ENCODE measurements around the gene ASPSCR1. TPM values are rescaled to one million over a fixed set of nuclear protein-coding genes. Genes with fewer than 3 reads are reported as not detected.

The ASPSCR1 gene
- total RNA-seq, 2 donors from 2014 or later: 22.3 to 30.3 TPM

DNA sequence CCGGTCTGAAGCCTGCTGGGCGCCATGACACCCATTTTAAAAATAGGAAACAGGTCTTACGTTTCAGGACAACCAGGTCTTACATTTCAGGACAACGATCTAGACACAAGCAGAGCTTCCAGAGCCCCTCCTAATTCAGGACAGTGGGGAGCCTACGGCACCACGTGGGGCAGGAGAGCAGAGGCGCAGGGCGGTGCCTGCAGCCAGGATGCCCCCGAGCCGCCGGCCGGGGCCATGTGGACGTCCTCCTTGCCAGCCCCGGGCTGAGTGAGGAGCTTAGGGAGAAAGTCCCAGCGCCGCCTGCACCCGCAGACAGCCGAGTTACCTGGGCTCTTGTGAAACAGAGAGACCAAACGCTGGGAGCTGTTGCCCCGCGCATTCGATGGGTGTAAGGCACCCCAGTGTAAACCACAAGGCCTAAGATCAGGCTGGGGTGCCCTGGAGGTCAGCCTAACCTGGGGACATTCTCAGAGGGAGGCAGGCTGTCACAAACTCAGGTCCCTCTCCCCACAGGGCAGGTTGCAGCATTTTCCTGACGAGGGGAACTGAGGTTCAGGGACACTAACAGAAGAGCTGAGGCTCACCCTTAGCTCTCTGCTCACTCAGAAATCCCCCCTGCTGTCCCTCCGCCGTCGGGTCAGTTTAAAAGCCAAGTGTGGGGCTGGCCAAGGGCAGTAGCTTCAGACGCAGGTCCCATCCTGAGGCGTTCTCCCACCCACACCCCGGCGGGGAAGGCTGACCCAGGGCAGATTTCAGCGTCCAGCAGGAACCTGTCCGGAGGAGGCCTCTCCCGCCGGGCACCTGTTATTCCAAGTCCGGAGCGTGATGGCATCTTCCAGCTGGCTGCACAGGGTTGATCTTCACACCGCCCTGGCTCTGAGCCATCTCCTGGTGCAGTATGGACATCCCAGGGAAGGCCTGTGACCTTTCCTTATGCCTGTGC, 14.7 kb upstream of the ASPSCR1 start:
- Mint-ChIP-seq H3K27me3 (peaks cover 11% of the 10 kb centered on the region), H3K4me1 (no peaks in the 10 kb centered on the region), H3K9me3 (no peaks in the 10 kb centered on the region), H3K4me3 (peak overlapping the region; percentile 7), H3K36me3 (ENCODE audit: low read depth) (no peaks in the 10 kb centered on the region), H3K27ac (no peak overlapping the region)
- ATAC-seq (replicated peaks): no peak

DNA sequence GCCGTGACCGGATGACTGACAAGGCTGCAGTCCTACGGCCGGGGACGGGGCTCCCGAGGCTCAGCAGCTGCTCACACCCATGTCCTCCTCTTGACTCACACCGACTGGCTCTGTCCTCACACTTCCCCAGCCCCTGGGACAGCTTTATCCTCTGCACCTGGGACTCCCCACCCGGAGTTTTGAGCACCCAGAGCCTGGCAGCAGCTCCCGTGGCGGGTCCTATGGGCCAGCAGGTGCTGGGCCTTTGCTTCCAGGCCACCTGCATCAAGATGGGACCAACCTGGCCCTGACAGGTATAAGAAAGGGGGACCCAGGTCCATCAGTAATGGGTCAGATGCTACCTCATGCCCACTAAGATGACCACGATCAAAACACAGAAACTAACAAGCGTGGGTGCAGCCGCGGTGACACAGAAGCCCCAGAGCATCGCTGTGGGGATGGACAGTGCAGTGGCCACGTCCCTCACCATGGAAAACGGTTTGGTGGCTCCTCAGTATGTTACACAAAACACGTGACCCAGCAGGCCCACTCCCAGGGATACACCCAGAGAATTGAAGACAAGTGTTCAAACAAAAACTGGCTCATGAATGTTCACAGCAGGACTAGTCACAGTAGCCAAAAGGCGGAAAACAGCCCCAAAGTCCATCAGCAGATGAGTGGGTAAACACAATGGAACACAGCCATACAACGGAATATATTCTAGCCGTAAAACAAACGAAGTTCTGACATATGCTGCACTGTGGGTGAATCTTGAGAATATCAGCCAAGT, 13.2 kb upstream of the ASPSCR1 start:
- Mint-ChIP-seq H3K27ac (no peak overlapping the region), H3K4me3 (no peak overlapping the region), H3K4me1 (no peaks in the 10 kb centered on the region), H3K9me3 (no peaks in the 10 kb centered on the region), H3K27me3 (peaks cover 5% of the 10 kb centered on the region), H3K36me3 (ENCODE audit: low read depth) (no peaks in the 10 kb centered on the region)
- ATAC-seq (replicated peaks): no peak

DNA sequence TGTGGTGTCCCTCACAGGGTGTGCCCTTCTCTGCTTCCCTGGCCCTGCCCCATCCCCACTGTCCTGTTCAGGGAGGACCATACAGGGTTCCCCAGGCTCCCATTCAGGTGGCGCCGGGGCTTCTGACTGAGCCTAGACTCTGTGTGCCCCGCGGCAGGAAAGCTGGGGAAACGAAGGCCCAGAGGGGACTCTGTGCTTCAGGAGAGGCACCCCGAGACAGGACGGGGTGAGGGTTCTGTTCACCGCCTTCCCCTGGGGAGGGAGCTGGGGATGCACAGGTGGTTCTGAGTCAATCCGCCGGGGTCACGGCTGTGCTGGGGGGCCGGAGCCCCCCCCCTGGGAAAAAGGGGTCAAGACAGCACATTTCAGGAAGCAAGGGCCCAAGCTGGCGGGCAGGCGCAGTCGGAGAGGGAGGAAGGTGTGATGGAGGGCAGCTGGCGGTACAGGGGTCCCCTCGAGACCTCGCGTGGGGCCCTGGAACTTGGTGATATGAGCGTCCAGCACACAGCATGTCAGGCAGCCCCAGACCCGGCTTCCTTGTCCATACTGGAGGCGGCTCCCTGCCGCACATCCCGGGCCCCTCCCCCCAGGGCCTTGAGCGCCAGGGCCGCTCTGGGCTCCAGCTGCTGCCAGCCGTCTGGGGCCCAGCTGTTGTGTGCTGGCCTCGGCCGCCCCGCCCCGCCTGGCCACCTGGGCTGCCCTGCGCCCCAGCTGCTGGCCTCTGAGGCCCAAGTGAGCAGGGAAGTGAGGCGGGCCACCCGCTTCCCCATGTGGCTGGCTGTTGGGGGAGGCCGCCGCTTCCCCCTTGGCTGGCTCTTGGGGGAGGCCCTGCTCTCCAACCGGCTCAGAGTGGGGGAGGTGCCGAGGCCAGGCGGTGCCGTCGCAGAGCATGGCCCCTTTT, 10.8 kb upstream of the ASPSCR1 start:
- Mint-ChIP-seq H3K36me3 (ENCODE audit: low read depth) (no peaks in the 10 kb centered on the region), H3K9me3 (no peaks in the 10 kb centered on the region), H3K4me1 (no peaks in the 10 kb centered on the region), H3K27ac (no peak overlapping the region), H3K4me3 (no peak overlapping the region), H3K27me3 (peaks cover 5% of the 10 kb centered on the region)
- ATAC-seq (replicated peaks): no peak

DNA sequence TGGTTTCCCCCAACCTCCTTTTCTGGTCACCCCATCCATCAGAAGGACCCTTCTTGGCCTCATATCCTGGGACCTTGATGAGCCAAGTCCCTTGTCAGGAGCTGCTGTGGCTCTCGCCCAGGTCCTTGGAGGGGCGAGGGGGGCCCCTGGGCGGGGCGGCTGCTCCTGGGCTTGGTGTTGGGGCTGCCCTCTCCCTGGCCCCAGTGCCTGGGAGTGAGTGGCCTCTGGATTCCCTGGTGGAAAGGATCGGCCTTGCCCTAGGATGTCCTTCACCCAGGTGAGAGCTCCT, 10.2 kb upstream of the ASPSCR1 start:
- no peak for ATAC-seq (replicated peaks)
- Mint-ChIP-seq H3K27me3 (peaks cover 3% of the 10 kb centered on the region), H3K4me3 (peak overlapping the region; percentile 73), H3K36me3 (ENCODE audit: low read depth) (no peaks in the 10 kb centered on the region), H3K27ac (no peak overlapping the region), H3K4me1 (no peaks in the 10 kb centered on the region), H3K9me3 (no peaks in the 10 kb centered on the region)

DNA sequence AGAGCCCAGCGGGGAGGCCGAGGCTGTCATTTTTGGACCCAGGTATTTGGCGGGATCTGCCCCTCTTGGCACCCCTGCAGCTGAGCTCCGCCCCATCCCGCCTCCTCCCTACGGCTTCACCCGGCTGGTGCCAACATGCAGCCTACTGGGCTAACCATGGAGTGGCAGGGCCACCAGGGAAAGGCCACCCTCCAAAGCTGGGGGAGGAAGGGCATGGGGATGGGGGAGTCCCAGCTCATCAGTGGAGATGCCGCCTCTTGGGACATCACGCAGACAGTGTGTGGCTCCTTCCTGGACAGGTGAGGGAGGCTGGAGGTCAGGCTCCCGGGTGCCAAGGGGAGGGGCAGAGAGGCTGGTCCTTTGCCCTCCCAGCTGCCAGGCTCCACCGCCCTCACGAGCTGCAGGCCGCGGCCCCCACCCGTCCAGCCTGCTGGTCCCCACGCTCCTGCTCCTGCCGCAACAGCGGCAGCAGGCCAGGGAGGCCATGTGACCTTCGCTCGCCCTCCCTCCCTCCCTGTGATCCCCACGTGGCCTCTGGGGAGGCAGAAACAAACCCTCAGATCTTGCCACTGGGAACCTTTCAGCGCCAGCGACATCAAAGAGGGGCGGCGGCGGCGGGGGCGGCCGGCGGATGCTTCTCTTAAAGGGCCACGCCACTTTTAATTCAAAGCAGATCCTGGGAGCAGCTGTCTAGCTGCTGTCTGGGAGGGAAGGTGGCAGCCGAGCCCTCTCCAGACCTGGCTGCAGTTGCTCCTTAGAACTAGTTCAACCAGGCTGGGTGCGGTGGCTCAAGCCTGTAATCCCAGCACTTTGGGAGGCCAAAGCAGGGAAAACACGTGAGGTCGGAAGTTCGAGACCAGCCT, 9.7 kb upstream of the ASPSCR1 start:
- no peaks in the 10 kb centered on the region for H3K4me1 Mint-ChIP-seq
- H3K27ac Mint-ChIP-seq: peak overlapping the region; percentile 36
- peak overlapping the region; percentile 73 for H3K4me3 Mint-ChIP-seq
- H3K9me3 Mint-ChIP-seq: no peaks in the 10 kb centered on the region
- no peaks in the 10 kb centered on the region for H3K27me3 Mint-ChIP-seq
- H3K36me3 Mint-ChIP-seq (ENCODE audit: low read depth): no peaks in the 10 kb centered on the region
- peak; percentile 98 for ATAC-seq (replicated peaks)

DNA sequence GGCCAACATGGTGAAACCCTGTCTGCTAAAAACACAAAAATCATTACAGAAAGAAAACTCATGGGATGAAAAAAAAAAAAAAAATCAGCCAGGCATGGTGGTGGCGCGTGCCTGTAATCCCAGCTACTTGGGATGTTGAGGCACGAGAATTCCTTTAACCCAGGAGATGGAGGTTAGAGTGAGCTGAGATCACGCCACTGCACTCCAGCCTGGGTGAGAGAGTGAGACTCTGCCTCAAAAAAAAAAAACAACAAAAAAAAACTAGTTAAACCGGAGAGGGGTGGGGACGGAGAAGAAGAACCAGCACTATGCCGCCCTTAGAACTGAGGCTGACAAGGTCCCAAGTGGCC, 9.1 kb upstream of the ASPSCR1 start:
- Mint-ChIP-seq H3K27ac (peak overlapping the region; percentile 36), H3K4me3 (peak overlapping the region; percentile 73), H3K9me3 (no peaks in the 10 kb centered on the region), H3K27me3 (no peaks in the 10 kb centered on the region), H3K36me3 (ENCODE audit: low read depth) (no peaks in the 10 kb centered on the region), H3K4me1 (no peaks in the 10 kb centered on the region)
- ATAC-seq (replicated peaks): no peak

DNA sequence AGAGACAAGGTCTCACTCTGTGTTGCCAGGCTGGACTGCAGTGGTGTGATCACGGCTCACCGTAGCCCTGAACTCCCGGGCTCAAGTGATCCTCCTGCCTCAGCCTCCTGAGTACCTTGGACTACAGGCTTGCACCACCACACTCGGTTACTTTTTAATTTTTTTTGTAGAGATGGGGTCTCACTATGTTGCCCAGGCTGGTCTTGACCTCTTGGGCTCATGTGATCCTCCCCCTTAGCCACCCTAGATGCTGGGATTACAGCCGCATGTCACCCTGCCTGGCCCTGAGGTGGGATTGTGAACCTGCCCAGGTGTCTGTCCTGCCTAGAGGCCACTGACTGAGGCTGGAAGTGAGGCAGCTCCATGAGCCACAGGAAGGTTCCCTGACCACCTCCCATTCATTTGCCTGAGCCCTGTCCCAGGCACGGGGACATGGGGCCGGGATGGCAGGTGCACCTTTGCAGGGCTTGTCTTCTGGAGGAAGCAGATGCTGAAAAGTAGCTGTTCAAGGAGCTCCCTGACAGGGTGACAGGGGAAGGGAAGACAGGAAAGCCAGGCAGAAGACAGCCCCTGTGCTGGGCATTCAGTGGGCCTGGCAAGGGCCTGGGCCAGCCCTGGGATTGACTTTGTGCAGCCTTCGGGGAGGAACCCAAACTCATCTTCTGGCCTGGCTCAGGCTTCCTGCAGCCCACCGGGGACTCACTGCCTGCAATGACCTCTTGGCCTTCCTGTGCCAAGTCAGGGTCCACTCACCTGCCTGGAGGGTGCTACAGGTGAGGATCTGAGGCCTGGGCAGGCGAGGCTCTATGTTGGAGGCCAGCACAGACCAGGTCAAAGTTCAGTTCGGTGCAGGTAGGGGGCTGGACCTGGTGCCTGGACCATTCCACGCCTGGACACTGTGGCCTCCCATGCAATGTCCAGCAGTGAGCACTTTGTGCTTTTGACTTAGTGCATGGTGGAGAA, 8.3 kb upstream of the ASPSCR1 start:
- Mint-ChIP-seq H3K4me1 (no peaks in the 10 kb centered on the region), H3K27me3 (no peaks in the 10 kb centered on the region), H3K9me3 (no peaks in the 10 kb centered on the region), H3K4me3 (peak overlapping the region; percentile 73), H3K36me3 (ENCODE audit: low read depth) (no peaks in the 10 kb centered on the region), H3K27ac (no peak overlapping the region)
- no peak for ATAC-seq (replicated peaks)

DNA sequence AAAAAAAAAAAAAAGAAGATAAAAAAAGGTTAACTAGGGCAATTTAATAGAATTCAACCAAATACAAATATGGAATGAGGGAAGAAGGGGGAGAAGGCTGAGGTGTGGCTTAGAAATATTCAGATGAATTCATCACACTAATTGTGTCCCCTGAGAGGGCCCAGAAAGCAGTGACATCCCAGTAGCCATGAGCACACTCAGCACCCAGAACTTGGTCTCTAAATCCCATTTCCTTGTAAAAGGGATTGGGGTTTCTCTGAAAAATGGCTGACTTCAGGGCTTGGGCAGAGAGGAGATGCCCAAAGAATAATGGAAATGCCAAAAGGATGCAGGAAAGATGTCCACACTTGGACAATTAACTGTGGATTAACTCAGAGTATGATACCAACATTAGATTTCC, 4.0 kb upstream of the ASPSCR1 start:
- Mint-ChIP-seq H3K9me3 (no peaks in the 10 kb centered on the region), H3K4me3 (no peak overlapping the region), H3K27ac (no peak overlapping the region), H3K36me3 (ENCODE audit: low read depth) (peaks cover 8% of the 10 kb centered on the region), H3K27me3 (no peaks in the 10 kb centered on the region), H3K4me1 (peaks cover 7% of the 10 kb centered on the region)
- ATAC-seq (replicated peaks): no peak

DNA sequence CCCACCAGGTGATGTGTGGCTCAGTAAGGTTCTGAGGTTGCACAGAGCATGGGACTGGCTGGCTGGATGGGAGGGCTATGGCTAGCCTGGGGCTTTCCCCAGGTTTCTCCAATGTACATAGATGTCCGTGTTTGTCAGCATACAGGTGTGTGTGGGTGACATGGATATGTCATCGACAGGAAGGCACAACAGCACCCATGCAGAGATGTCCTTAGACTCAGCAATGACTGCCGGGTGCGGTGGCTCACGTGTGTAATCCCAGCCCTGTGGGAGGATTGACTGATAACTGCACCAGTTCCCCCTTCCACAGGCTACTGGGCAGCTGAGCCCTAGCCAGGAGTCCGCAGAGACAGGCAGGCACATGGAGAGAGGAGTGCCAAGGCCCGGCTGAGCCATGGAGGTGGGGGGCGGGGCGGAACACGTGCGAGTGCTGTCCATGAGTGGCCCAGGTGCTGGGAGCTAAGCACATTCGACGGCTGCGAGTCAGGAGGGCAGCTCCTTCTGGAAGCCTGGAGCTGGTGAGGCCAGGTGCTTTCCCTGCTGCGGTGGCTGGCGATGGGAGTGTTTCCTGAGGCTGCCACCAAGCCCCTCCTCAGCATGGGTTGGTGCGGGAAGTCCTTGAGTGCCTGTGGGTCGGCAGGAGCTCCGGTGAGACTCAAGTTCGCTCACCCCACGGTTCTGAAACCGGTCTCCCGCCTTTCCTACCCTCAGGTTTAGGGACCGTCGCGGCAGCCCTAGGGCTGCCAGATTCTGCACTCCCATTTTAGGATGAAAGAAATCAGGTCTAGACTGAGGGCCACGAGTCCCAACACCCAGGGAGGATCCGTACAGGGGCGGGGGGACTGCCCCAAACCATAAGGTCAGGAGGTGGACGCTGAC, 858 bp upstream of the ASPSCR1 start:
- H3K9me3 Mint-ChIP-seq: no peaks in the 10 kb centered on the region
- peaks cover 11% of the 10 kb centered on the region for H3K4me1 Mint-ChIP-seq
- ATAC-seq (replicated peaks): peak; percentile 71
- peaks cover 8% of the 10 kb centered on the region for H3K36me3 Mint-ChIP-seq (ENCODE audit: low read depth)
- H3K27ac Mint-ChIP-seq: peak overlapping the region; percentile 94
- no peaks in the 10 kb centered on the region for H3K27me3 Mint-ChIP-seq
- peak overlapping the region; percentile 89 for H3K4me3 Mint-ChIP-seq

DNA sequence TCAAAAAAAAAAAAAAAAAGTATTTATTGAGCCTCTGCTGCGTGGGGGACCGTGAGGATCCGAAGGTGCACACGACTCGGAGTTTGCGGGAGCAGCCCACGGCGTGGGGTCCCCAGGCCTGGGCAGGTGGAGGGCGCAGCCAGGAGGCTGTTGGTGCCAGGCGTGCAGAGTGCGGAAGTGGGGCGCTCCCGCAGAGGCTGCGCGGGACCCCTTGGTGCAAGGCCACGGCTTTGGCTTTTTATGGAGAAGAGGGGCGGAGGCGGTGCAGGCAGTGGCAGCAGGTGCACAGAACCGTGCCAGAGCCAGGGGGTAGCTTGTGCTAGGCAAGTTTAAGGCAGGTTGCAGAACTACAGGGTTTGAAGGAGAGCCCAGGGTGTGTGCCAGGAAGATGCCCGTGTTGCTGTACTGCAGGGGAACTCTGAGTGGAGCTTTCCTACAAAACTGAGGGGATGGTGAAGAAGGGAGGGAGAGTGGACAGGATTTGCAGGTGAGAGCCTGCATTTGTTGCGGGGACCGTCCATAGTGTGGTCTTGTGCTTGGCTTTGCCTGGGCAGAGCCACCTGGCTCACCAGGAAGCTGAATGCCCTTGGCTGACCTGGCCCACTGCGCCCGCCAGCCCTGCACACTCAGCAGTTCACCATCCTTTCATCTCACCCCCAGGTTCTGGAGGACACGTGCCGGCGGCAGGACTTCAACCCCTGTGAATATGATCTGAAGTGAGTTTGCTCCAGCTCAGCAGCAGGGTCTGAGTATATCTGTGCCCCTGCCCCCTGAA, 1.3 kb downstream of the ASPSCR1 start:
- Mint-ChIP-seq H3K9me3 (no peaks in the 10 kb centered on the region), H3K27me3 (no peaks in the 10 kb centered on the region), H3K36me3 (ENCODE audit: low read depth) (peaks cover 16% of the 10 kb centered on the region), H3K4me1 (peaks cover 11% of the 10 kb centered on the region), H3K27ac (no peak overlapping the region), H3K4me3 (peak overlapping the region; percentile 59)
- ATAC-seq (replicated peaks): no peak

DNA sequence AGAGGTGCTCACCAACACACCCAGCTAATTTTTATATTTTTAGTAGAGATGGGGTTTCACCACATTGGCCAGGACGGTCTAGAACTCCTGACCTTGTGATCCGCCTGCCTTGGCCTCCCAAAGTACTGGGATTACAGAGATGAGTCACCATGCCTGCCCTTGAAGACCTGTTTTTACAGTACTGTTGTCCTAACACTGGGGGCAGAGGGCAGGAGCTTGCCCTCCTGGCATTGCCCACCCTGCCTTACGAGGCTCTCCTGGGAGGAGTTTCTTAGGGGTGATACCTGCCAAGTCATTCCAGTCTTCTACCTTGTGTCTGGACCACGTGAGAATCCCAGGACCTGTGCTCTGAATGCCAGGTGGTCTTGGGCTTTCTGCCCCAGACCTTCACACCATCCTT, 2.7 kb downstream of the ASPSCR1 start:
- H3K36me3 Mint-ChIP-seq (ENCODE audit: low read depth): peaks cover 28% of the 10 kb centered on the region
- H3K27ac Mint-ChIP-seq: no peak overlapping the region
- no peak overlapping the region for H3K4me3 Mint-ChIP-seq
- no peaks in the 10 kb centered on the region for H3K27me3 Mint-ChIP-seq
- ATAC-seq (replicated peaks): no peak
- H3K4me1 Mint-ChIP-seq: peaks cover 15% of the 10 kb centered on the region
- H3K9me3 Mint-ChIP-seq: no peaks in the 10 kb centered on the region

Measured in activated T-helper 17 cell treated with anti-CD3 and anti-CD28 coated beads, Interleukin-2, amount 50 U/mL, for 72 hours (primary cell).